Urothelium cell line (cell line): Measurements from ENCODE around the gene WDTC1.
"Not testable (repeated sequence)": the region's sequence is repeated elsewhere in the genome, so short reads cannot be mapped to it uniquely, and the experiment has no call there.

Experiments used
- DNase-seq: peaks from one replicate; pipeline ENCODE4 v3.0.0; 2011; ENCODE audit warnings: low spot score, mixed read lengths
- FAIRE-seq: peaks from 2 replicates; lab custom pipeline; 2011; peaks lifted over from hg19 to GRCh38; lab: Jason Lieb, UNC

WDTC1 gene, protein sequence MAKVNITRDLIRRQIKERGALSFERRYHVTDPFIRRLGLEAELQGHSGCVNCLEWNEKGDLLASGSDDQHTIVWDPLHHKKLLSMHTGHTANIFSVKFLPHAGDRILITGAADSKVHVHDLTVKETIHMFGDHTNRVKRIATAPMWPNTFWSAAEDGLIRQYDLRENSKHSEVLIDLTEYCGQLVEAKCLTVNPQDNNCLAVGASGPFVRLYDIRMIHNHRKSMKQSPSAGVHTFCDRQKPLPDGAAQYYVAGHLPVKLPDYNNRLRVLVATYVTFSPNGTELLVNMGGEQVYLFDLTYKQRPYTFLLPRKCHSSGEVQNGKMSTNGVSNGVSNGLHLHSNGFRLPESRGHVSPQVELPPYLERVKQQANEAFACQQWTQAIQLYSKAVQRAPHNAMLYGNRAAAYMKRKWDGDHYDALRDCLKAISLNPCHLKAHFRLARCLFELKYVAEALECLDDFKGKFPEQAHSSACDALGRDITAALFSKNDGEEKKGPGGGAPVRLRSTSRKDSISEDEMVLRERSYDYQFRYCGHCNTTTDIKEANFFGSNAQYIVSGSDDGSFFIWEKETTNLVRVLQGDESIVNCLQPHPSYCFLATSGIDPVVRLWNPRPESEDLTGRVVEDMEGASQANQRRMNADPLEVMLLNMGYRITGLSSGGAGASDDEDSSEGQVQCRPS

DNA sequence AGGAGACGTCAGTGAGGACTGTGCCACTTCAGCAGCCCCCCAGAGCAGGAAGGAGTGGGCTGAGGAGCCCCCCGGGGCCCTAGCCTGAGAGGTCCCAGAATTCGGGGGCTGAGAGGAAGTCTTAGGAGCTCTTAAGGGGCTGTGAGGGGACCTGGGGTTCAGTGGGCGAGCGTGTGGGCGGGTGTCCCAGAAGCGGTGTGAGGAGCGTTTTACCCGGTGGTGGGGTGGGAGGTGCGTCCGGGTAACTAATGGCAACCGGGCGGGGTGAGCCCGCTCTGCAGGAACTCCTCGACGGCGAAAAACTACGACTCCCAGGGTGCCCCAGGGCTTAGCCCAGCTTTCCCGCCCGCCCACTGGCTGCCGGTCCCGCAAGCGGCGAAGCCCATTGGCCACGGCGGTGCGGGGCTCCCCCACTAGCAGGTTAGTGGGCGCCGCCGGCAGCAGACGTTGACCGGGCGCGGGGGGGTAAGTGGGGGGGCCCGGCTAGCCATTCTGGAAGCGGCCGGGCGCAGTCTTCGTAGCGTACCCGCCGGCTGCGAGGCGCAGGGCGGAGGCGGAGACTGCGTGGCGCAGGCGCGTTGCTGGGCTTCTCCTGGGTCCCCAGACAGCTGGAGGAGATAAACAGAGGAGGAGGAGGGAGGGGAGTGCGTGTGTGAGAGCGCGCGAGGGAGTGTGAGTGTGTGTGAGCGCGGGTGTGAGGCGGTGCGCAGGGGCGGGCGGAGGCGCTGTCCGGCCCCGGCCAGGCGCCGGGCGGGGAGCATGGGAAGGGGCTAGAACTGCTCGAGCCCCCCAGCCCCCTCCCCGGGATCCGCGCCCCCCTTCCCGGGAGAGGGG is at the start of gene WDTC1:
Gene WDTC1, plus strand, starts transcription at position 584 of the 834 bp plus-strand sequence. CDS start 26,423 bp downstream, outside the sequence.
- FAIRE-seq = peak; percentile 87

DNA sequence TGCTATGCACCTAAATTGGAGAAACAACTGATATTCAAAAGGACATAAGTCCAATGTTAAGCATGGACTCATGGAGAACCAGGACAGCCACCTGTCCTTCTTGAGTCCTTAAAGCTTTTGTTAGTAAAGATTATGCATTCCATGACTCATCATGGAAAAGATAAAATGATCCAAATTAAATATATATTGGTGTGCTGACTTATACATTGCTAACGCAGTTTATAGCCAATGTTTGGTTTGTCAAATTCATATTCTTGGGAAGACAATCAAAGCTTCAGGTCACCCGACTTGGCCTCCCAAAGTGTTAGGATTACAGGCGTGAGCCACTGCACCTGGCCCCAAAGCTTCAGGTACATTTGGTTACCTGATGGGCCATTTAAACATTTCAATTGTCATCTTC is 49.8 kb upstream of the WDTC1 start:
- not testable (repeated sequence) for FAIRE-seq, DNase-seq

More for the DNA sequence above, at the start of gene WDTC1:
- peak; percentile 97 for DNase-seq

- no peak for FAIRE-seq
- DNase-seq = no peak
These were observed 42.3 kb upstream of the WDTC1 start for GRCh38 chr1:27192039-27192529.

DNA sequence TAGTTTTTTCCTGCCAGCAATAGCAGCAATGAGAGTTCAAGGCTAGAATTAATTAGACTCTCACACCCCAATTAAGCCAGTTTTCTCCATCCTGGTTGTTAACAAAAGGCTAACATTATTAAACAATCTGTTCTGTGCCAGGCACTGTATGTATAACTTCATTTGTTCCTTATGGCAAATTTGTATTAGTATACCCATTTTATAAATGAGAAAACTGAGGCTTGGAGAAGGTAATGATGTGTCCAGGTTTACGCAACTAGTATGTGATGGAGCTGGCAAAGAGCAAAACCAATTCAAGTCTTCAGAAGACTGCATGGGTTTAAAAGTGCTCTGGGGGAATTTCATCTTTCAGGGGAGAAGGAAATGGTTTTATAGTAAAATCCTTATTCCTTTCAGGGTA is 41.2 kb upstream of the WDTC1 start:
- no peak for DNase-seq
- no peak for FAIRE-seq

DNA sequence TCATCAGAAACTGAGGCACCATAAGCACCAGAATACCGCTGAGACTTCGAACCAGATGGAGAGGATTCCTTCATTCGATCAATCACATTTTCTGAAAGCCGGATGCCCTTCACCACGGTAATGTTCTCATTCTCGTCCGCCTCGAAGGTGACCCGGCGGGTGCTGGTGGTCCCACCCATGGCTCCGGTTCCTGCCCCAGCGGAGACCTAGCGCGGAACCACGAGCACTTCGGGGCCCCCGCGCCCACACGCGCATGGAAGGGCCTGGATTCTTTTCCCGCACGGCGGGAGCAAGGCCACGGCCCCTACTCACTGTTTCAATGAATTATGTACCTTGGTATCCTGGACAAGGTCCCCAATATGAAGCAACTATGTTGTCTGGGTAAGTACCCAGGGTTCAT is 33.1 kb upstream of the WDTC1 start:
- no peak for FAIRE-seq
- no peak for DNase-seq

DNA sequence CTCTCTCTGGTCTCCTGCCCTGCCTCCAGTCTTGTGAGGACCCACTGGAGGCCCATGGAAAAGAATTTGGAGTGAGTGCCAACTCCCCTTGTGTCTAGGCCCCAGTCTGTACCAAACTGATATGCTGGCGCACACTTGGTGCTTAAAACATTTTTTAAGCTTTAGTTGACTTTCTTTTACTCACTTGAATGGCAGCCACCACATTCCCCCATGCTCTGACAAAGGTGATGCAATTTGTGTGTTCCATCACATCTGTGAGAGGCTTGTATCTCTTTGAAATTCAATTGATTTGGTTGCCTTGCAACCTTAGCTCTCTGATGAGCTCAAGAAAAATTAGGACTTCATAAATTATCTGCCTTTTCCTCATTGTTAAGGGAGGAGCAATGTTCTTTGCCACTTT is 30.5 kb upstream of the WDTC1 start:
- no peak for FAIRE-seq

DNA sequence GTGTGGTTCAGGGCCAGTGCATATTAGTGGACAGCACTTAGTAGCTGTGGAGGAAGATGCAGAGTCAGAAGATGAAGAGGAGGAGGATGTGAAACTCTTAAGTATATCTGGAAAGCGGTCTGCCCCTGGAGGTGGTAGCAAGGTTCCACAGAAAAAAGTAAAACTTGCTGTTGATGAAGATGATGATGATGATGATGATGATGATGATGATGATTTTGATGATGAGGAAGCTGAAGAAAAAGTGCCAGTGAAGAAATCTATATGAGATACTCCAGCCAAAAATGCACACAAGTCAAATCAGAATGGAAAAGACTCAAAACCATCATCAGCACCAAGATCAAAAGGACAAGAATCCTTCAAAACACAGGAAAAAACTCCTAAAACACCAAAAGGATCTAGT is 27.2 kb upstream of the WDTC1 start:
- not testable (repeated sequence) for DNase-seq, FAIRE-seq

More for the DNA sequence above, 30.5 kb upstream of the WDTC1 start:
- no peak for DNase-seq

GRCh38 chr1:27208143-27208850 is 26.1 kb upstream of the WDTC1 start:
- not testable (repeated sequence) for DNase-seq, FAIRE-seq

- FAIRE-seq (no peak), DNase-seq (no peak)
These were observed 18.0 kb upstream of the WDTC1 start for GRCh38 chr1:27216466-27216865.

- DNase-seq (no peak), FAIRE-seq (no peak)
These were observed 17.0 kb upstream of the WDTC1 start for GRCh38 chr1:27217401-27217800.

DNA sequence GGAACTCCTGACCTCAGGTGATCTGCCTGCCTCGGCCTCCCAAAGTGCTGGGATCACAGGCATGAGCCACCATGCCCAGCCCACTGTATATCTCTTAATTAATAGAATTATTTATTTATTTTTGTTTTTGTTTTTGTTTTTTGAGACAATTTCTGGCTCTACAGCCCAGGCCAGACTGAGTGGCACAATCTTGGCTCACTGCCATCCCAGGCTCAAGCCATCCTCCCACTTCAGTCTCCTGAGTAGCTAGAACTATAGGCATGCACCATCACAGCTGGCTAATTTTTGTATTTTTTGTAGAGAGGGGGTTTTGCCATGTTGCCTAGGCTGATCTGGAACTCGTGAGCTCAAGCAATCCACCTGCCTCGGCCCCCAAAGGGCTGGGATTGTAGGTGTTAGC is 15.7 kb upstream of the WDTC1 start:
- DNase-seq = no peak
- no peak for FAIRE-seq

DNA sequence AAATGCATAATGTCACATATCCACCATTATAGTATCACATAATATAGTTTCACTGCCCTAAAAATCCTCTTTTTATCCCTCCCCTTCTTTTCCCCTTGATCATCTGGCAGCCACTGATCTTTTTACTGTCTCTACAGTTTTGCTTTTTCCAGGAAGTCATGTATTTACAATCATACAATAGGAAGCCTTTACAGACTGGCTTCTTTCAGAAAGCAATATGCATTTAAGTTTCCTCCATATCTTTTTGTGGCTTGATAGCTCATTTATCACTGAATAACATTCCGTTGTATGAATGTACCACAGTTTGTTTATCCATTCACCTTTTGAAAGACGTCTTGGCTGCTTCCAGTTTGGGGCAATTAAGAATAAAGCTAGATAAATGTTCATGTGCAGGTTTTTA is 14.3 kb upstream of the WDTC1 start:
- FAIRE-seq (no peak), DNase-seq (no peak)

- not testable (repeated sequence) for FAIRE-seq, DNase-seq
These were observed 13.5 kb upstream of the WDTC1 start for GRCh38 chr1:27220702-27221497.

- no peak for DNase-seq
- no peak for FAIRE-seq
These were observed 8.8 kb upstream of the WDTC1 start for GRCh38 chr1:27225621-27226020.

DNA sequence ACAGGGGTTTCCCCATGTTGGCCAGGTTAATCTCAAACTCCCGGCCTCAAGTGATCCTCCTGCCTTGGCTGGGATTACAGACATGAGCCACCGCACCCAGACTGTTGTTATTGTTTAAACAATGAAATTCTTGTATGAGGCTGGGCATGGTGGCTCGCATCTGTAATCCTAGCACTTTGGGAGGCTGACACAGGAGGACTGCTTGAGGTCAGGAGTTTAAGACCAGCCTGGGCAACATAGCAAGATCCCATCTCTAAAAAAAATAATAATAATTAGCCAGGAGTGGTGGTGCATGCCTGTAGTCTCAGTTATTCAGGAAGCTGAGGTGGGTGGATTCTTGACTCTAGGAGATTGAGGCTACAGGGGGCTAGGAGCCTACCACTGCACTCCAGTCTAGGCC is 6.7 kb upstream of the WDTC1 start:
- FAIRE-seq (no peak), DNase-seq (no peak)

GRCh38 chr1:27233667-27234048 is 774 bp upstream of the WDTC1 start:
- FAIRE-seq (no peak), DNase-seq (no peak)

GRCh38 chr1:27235827-27236226 is 1.4 kb downstream of the WDTC1 start:
- DNase-seq = no peak
- FAIRE-seq = no peak

- no peak for FAIRE-seq
These were observed 2.7 kb downstream of the WDTC1 start for GRCh38 chr1:27237112-27237511.

GRCh38 chr1:27238032-27238431 is 3.6 kb downstream of the WDTC1 start:
- DNase-seq (no peak), FAIRE-seq (no peak)

More at GRCh38 chr1:27237112-27237511, 2.7 kb downstream of the WDTC1 start:
- DNase-seq = no peak

DNA sequence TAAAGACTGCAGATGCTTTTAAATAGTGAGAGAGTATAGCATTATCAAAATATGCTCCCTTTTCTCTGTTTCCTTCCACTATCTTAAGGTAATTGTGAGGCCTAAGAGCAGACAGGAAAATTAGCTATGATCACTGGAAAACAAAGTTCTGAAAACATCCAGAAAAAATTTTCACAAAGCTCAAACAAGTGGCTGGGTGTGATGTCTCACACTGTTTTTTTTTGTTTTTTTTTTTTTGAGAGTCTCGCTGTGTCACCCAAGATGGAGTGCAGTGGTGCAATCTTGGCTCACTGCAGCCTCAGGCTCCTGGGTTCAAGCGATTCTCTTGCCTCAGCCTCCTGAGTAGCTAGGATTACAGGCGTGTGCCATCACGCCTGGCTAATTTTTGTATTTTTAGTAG is 7.2 kb downstream of the WDTC1 start:
- no peak for FAIRE-seq

More for the DNA sequence above, 7.2 kb downstream of the WDTC1 start:
- no peak for DNase-seq
